GM12891 (cell line): ENCODE results near the gene MOSMO.

ENCODE experiments used
- PAX5 ChIP-seq: IDR thresholded peaks from 2 replicates; pipeline ENCODE4 v1.6.1; 2011; ENCODE audit warnings: low read length, moderate library complexity, mild to moderate bottlenecking; ENCODE audit not compliant: insufficient read depth, severe bottlenecking
- POLR2A ChIP-seq: IDR thresholded peaks from 2 replicates; pipeline ENCODE4 v1.6.1; 2011; ENCODE audit warnings: low read depth, low read length, control low read depth
- POLR2AphosphoS5 ChIP-seq: IDR thresholded peaks from 2 replicates; pipeline ENCODE4 v1.6.1; 2011; ENCODE audit warnings: low read depth, low read length, control low read depth
- POU2F2 ChIP-seq: IDR thresholded peaks from 2 replicates; pipeline ENCODE4 v1.6.1; 2011; ENCODE audit warnings: low read depth, mild to moderate bottlenecking, control low read depth, low read length, moderate library complexity
- SPI1 ChIP-seq: IDR thresholded peaks from 2 replicates; pipeline ENCODE4 v1.6.1; 2011; ENCODE audit warnings: low read depth, low read length, control low read depth
- TAF1 ChIP-seq: IDR thresholded peaks from 2 replicates; pipeline ENCODE4 v1.6.1; 2011; ENCODE audit warnings: low read depth, low read length, control low read depth

- TF ChIP-seq POLR2A (no peak), TAF1 (no peak), POLR2AphosphoS5 (no peak), SPI1 (no peak), POU2F2 (no peak), PAX5 (no peak)
Measured at GRCh38 chr16:21997697-21998480, 10.0 kb upstream of the MOSMO start.
